ENCODE data around the gene KCNN1.

DNA sequence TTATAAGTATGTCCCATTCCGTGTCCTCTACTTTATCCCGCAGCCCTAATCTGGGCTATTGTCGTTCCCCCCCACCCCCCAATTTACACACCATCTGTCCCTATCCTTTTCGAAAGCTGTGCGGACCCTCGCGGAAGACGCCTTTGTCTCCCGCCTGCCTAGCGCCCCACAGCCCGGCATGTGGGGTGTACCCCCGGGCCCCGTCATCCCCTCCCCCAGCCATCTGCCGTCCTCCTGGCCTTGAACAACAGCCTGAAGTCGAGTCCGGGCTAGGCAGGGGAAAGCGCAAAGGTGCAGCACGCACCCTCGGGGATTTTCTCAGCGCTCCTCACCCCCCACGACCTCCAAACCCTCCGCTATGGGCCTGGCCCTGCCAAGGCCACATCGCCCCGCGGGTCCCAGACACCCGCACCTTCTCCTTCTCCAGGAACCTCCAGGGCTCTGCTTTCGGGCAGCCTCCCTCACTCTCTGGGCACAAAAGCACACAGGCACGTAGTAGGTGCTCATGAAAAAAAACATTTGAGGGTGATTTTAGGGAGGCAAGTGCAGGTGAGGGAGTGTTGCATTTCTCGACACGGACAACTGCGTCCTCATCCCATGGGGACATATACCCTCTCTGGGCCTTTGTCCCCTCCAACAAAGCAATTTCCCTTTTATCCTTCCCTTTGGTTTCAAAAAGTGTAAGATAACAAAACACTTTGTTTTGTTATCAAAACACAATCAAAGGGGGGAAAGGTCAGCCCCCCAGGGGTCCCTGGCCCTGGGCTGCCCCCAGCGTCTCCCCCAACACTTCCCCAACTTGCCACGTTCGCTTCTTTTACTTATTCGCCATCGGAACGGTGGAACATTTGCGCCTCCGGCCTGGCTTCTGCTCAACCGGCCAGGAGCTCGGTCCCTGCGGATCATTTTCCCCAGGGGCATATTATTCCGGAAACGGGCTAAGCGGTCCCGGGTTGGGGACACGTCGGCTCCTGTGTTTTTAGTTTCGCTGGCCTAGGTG lies 17.7 kb upstream of the KCNN1 start:
- TF ChIP-seq, protein P1, sequence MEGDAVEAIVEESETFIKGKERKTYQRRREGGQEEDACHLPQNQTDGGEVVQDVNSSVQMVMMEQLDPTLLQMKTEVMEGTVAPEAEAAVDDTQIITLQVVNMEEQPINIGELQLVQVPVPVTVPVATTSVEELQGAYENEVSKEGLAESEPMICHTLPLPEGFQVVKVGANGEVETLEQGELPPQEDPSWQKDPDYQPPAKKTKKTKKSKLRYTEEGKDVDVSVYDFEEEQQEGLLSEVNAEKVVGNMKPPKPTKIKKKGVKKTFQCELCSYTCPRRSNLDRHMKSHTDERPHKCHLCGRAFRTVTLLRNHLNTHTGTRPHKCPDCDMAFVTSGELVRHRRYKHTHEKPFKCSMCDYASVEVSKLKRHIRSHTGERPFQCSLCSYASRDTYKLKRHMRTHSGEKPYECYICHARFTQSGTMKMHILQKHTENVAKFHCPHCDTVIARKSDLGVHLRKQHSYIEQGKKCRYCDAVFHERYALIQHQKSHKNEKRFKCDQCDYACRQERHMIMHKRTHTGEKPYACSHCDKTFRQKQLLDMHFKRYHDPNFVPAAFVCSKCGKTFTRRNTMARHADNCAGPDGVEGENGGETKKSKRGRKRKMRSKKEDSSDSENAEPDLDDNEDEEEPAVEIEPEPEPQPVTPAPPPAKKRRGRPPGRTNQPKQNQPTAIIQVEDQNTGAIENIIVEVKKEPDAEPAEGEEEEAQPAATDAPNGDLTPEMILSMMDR (IDR thresholded peaks at IDR 0.05): no peak
- TF ChIP-seq POLR2A (IDR thresholded peaks at IDR 0.05): no peak

Data from lower leg skin (tissue), 3 donors.